ENCODE measurements around the gene HSPBP1. TPM values are rescaled to one million over a fixed set of nuclear protein-coding genes. Genes with fewer than 3 reads are reported as not detected.

HSPBP1 gene
- total and polyA plus RNA-seq, 2 of the 4 experiments (the other 2 are of a cell fraction): 21.0 to 43.2 TPM

DNA sequence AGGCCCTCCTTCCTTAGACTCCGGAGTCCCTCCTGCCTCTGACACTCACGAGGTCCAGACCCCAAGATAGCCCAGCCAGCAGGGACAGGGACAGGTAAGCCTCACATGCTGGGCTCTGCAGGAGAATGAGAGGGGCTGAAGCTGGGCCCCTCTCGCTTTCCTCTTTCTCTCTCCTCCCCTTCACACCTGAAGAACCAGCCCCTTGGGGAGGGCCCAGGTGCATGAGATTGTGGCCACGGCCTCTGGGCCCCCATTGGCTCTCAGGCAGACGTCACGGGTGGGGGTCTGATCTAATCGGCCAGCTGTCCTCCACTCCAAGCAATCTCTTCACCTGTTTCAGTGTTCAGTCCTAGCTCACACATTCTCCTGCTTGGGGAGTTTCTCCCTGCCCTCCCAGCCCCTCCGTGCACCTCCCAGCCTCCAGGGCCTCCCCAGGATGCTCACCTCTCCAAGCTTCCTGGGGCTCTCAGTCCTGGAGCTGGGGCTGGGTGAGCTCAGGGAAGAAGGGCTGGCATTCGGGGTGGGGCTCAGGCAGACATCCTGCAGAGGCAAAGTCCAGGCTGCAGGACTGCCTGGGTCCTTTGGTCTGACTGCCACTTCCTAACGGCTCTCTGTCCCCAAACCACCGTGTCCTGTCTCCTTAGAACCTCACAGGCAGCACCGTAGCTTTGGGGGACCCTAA is 42.4 kb upstream of the HSPBP1 start:
- Histone ChIP-seq H4K91ac (ENCODE audit: insufficient read depth, low read depth, low read length) (no peak overlapping the region), H3K23ac (ENCODE audit: low read depth, low read length) (no peak overlapping the region), H3K56ac (ENCODE audit: extremely low read depth, insufficient read depth, low read length) (no peak overlapping the region), H3K4me3 (ENCODE audit: insufficient read depth, low read depth, low read length) (no peak overlapping the region), H3K79me1 (ENCODE audit: low read depth in 1 of 2, low read length in 2 of 2) (no peaks in the 10 kb centered on the region), H3K4me1 (ENCODE audit: control insufficient read depth, insufficient read depth, low read length) (no peaks in the 10 kb centered on the region; the same call in 1 of the 2 replicates), H3K4ac (ENCODE audit: low read depth, low read length) (no peak overlapping the region), H4K20me1 (ENCODE audit: insufficient read depth, low read length) (no peaks in the 10 kb centered on the region), H3K18ac (ENCODE audit: low read depth, low read length) (no peak overlapping the region), H2BK5ac (ENCODE audit: low read depth, low read length, poor library complexity, severe bottlenecking) (no peak overlapping the region), H2AK9ac (replicated peaks; ENCODE audit: low read depth, low read length, poor library complexity) (no peak overlapping the region), H3K9ac (ENCODE audit: low read depth, low read length) (no peak overlapping the region), H3K9me3 (ENCODE audit: control insufficient read depth, insufficient read depth, low read length) (no peaks in the 10 kb centered on the region), H3K9me1 (ENCODE audit: insufficient read depth, low read length) (no peaks in the 10 kb centered on the region), H2BK120ac (ENCODE audit: low read depth, low read length) (no peak overlapping the region), H3K4me2 (ENCODE audit: low read depth, low read length) (no peak overlapping the region), H2BK15ac (ENCODE audit: low read depth, low read length) (no peak overlapping the region), H2BK20ac (ENCODE audit: low read depth, low read length) (no peak overlapping the region), H3K27ac (ENCODE audit: insufficient read depth, low read length) (no peak overlapping the region), H2AK5ac (ENCODE audit: low read depth, low read length) (no peak overlapping the region), H3K14ac (replicated peaks; ENCODE audit: low read depth, low read length) (no peak overlapping the region), H4K5ac (ENCODE audit: low read depth, low read length) (no peak overlapping the region), H3K36me3 (ENCODE audit: control insufficient read depth, insufficient read depth, low read length) (no peaks in the 10 kb centered on the region), H3K27me3 (ENCODE audit: control insufficient read depth, insufficient read depth, low read length) (peaks cover 18% of the 10 kb centered on the region), H2AFZ (replicated peaks; ENCODE audit: low read length, poor library complexity) (no peak overlapping the region), H4K8ac (ENCODE audit: low read depth in 2 of 2, low read length in 2 of 2) (no peak overlapping the region)
- intact Hi-C loops (cut with micrococcal nuclease) (no loop called here), in situ Hi-C loops (cut with MboI; ENCODE audit: low sequenced_read_pairs) (no loop called here), dilution Hi-C loops (cut with HindIII; ENCODE audit: low sequenced_read_pairs, unreplicated experiment) (no loop called here)
- 64% methylated on average over 7 of the region's 12 CpGs; no CpG with 5 or more reads in 1 of the 2 experiments for WGBS, 2 experiments (ENCODE audit: extremely low coverage in 2 of 2, insufficient read length in 1 of 2)
- ATAC-seq (ENCODE audit: low read depth) (no peak), DNase-seq (no peak)
- no peak for TF ChIP-seq RCOR1 (IDR thresholded peaks at IDR 0.05; ENCODE audit: insufficient replicate concordance, low read length)
- TF ChIP-seq POLR2A (IDR thresholded peaks at IDR 0.05; ENCODE audit: low read depth, low read length): no peak
- no peak for TF ChIP-seq BHLHE40 (IDR thresholded peaks at IDR 0.05; ENCODE audit: low read depth, low read length)
- no peak for TF ChIP-seq FOS (IDR thresholded peaks at IDR 0.05; ENCODE audit: low read depth, low read length)
- no peak for TF ChIP-seq CHD1 (IDR thresholded peaks at IDR 0.05; ENCODE audit: low read depth, low read length)
- TF ChIP-seq MXI1 (IDR thresholded peaks at IDR 0.05; ENCODE audit: borderline replicate concordance, low read depth, low read length): no peak
- TF ChIP-seq NFE2L2 (IDR thresholded peaks at IDR 0.05; ENCODE audit: low read depth, low read length): no peak
- TF ChIP-seq MAZ (IDR thresholded peaks at IDR 0.05; ENCODE audit: borderline replicate concordance, low read depth, low read length): no peak
- TF ChIP-seq MAFK (IDR thresholded peaks at IDR 0.05; ENCODE audit: low read depth, low read length): no peak
- TF ChIP-seq ELK1 (IDR thresholded peaks at IDR 0.05; ENCODE audit: borderline replicate concordance, low read depth, low read length): no peak
- TF ChIP-seq SMC3 (IDR thresholded peaks at IDR 0.05; ENCODE audit: low read depth, low read length): no peak
- TF ChIP-seq, protein P1, sequence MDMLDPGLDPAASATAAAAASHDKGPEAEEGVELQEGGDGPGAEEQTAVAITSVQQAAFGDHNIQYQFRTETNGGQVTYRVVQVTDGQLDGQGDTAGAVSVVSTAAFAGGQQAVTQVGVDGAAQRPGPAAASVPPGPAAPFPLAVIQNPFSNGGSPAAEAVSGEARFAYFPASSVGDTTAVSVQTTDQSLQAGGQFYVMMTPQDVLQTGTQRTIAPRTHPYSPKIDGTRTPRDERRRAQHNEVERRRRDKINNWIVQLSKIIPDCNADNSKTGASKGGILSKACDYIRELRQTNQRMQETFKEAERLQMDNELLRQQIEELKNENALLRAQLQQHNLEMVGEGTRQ (IDR thresholded peaks at IDR 0.05; ENCODE audit: low read depth, low read length): no peak
- no peak for TF ChIP-seq RFX5 (IDR thresholded peaks at IDR 0.05; ENCODE audit: low read depth, low read length)
- ChIA-PET POLR2A (ENCODE audit: unreplicated experiment) (no interaction called here), CTCF (no interaction called here)
- BruUV-seq (replicated peaks): no TSS peak
